Heart right ventricle (tissue), 16 donors: ENCODE results near the gene PAPLN. TPM values are rescaled to one million over a fixed set of nuclear protein-coding genes. Genes with fewer than 3 reads are reported as not detected.
A peak's percentile ranks its signal among the peaks of the same experiment; 100 is the strongest.

Source experiments
- ATAC-seq, 8 donors: fragments of 200-7000 bp; cut with Tn5 transposase; one replicate each; pipeline ENCODE4 v1.9.1; 2020; ENCODE audit warnings: mild to moderate bottlenecking in 8 of 8, moderate library complexity in 8 of 8, moderate number of reproducible peaks in 1 of 8
- DNase-seq, 2 donors: peaks; one replicate each; pipeline ENCODE4 v3.0.0-alpha.2; 2020
- H3K27ac ChIP-seq, 10 donors: fragments of 200-600 bp; sonication (generic) in 2 of 10; one replicate each; pipeline versions ENCODE4 v1.5.0 to v1.8.0; 2020 to 2022; ENCODE audit warnings: mild to moderate bottlenecking in 3 of 10
- H3K27me3 ChIP-seq, 7 donors: fragments of 200-600 bp; one replicate each; pipeline ENCODE4 v1.8.0; 2021 to 2022; ENCODE audit warnings: mild to moderate bottlenecking in 2 of 7
- H3K36me3 ChIP-seq, 9 donors: fragments of 200-600 bp; sonication (generic) in 1 of 9; one replicate each; pipeline versions ENCODE4 v1.5.0 to v1.8.0; 2020 to 2022; ENCODE audit warnings: mild to moderate bottlenecking in 2 of 9
- H3K4me1 ChIP-seq, 9 donors: fragments of 200-600 bp; sonication (generic) in 1 of 9; one replicate each; pipeline versions ENCODE4 v1.5.0 to v1.8.0; 2020 to 2022; ENCODE audit warnings: mild to moderate bottlenecking in 4 of 9
- H3K4me3 ChIP-seq, 10 donors: fragments of 200-600 bp; sonication (generic) in 2 of 10; one replicate each; pipeline versions ENCODE4 v1.5.0 to v1.8.0; 2020 to 2022; ENCODE audit warnings: mild to moderate bottlenecking in 7 of 10, moderate library complexity in 2 of 10
- H3K9me3 ChIP-seq, 11 donors: fragments of 200-600 bp in 10 of 11; sonication (generic) in 2 of 11; one replicate each; pipeline versions ENCODE4 v1.5.0 to v1.8.0; 2013 to 2022; ENCODE audit warnings: mild to moderate bottlenecking in 2 of 11, control low read depth in 1 of 11, moderate library complexity in 1 of 11
- WGBS, 2 donors: extraction: QIAGEN DNeasy Blood & Tissue Kit; methylation state at CpG; one replicate each; pipeline ENCODE4 v1.1.7; 2013; ENCODE audit warnings: inconsistent platforms in 1 of 2; 5-methylcytosine and 5-hydroxymethylcytosine counted together
- intact Hi-C, 10 donors: fragments of 100-400 bp; cut with DNase I; formaldehyde crosslinking; loops; one replicate each; pipeline versions ENCODE4 v1.11.1 to v1.14.2; 2022
- polyA plus RNA-seq, 2 donors: library from polyadenylated mRNA; stranded (reverse); fragments of 200-250 nt; gene quantifications; one replicate each; pipeline ENCODE4 v1.2.3, GENCODE V29; 2013
- total RNA-seq, 10 donors: library from RNA; stranded (reverse); fragmentation: NEBNext Ultra II Directional in 3 of 10; extraction: Animal tissue kit (Norgen Biotek cat#: 25700) in 3 of 10; gene quantifications; one replicate each; pipeline versions ENCODE4 v1.2.1 to v1.2.4, GENCODE V29; 2021 to 2023
- TF ChIP-seq, protein P1 (sequence below), 9 donors: fragments of 200-600 bp; sonication (generic) in 2 of 9; IDR thresholded peaks; one replicate each; pipeline versions ENCODE4 v1.5.0 to v1.8.0; 2021 to 2022; ENCODE audit warnings: antibody characterized with exemption in 9 of 9, mild to moderate bottlenecking in 5 of 9, moderate library complexity in 1 of 9
- donor health status: Arrhythmogenic right ventricular cardiomyopathy.
- donor health status: ischemic (EF 13 %, LVEDD 7.1; RV severe dilation, severe dysfunction).
- donor health status: healthy with polysubstance abuse.
- donor health status: DM: no; HTN: yes; CAD: no.
- donor health status: DM: no; HTN: no; CAD: no.
- donor health status: ischemic (EF 25% LVEDD 6.9; RV normal size, moderate dysfunction).
- donor health status: ischemic (EF 25% LVEDD 5.7; RV mildly dilated, moderate dysfunction).
- donor health status: healthy.
- donor health status: DM: yes; HTN: yes; CAD: no.
- donor health status: Ischemic cardiomyopathy.
- donor health status: ischemic (EF 35%, LVEDD 5.7; RV mildly dilated, moderate dysfunction).
- donor health status: nonischemic (EF 11% LVEDD 7.7; RV severe dilation, severe dysfunction).
- donor health status: DM: yes; HTN: yes; CAD: no.
- donor health status: PGD.
- donor health status: ischemic (EF 29% LVEDD 5.4; RV normal size, mild dysfunction).
- donor health status: nonischemic (EF 23%, LVEDD 6.1; RV moderate dilation, normal function).

The PAPLN gene
- total and polyA plus RNA-seq, 12 donors: 0.64 to 4.1 (median 1.8) TPM

DNA sequence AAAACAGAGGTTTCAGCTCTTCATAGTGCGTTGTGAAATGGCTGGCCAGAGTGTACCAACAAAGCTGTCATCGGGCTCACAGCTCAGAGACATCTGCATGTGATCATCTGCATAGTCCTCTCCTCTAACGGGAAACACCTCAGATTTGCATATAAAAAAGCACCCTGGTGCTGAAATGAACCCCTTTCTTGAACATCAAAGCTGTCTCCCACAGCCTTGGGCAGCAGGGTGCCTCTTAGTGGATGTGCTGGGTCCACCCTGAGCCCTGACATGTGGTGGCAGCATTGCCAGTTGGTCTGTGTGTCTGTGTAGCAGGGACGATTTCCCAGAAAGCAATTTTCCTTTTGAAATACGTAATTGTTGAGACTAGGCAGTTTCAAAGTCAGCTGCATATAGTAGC is 14.3 kb upstream of the PAPLN start:
- H3K27me3 ChIP-seq: no peaks in the 10 kb centered on the region
- no peak overlapping the region for H3K4me3 ChIP-seq
- ATAC-seq (peak in 4 of 8 donors; percentile 17 to 78 (median 40)), DNase-seq (no peak)
- TF ChIP-seq, protein P1, sequence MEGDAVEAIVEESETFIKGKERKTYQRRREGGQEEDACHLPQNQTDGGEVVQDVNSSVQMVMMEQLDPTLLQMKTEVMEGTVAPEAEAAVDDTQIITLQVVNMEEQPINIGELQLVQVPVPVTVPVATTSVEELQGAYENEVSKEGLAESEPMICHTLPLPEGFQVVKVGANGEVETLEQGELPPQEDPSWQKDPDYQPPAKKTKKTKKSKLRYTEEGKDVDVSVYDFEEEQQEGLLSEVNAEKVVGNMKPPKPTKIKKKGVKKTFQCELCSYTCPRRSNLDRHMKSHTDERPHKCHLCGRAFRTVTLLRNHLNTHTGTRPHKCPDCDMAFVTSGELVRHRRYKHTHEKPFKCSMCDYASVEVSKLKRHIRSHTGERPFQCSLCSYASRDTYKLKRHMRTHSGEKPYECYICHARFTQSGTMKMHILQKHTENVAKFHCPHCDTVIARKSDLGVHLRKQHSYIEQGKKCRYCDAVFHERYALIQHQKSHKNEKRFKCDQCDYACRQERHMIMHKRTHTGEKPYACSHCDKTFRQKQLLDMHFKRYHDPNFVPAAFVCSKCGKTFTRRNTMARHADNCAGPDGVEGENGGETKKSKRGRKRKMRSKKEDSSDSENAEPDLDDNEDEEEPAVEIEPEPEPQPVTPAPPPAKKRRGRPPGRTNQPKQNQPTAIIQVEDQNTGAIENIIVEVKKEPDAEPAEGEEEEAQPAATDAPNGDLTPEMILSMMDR (IDR thresholded peaks at IDR 0.05): peak in 1 of 9 donors; percentile 8
- H3K9me3 ChIP-seq: no peaks in the 10 kb centered on the region
- intact Hi-C loops: no loop called here
- peak overlapping the region in 1 of 10 donors; percentile 15 for H3K27ac ChIP-seq
- H3K36me3 ChIP-seq: peaks cover 0 to 73% (median 10%) of the 10 kb centered on the region in 9 donors
- WGBS, 2 donors: 56 to 58% methylated on average over 5 of the region's 5 CpGs
- H3K4me1 ChIP-seq: peaks cover under 1 to 22% (median 4%) of the 10 kb centered on the region in 9 donors

DNA sequence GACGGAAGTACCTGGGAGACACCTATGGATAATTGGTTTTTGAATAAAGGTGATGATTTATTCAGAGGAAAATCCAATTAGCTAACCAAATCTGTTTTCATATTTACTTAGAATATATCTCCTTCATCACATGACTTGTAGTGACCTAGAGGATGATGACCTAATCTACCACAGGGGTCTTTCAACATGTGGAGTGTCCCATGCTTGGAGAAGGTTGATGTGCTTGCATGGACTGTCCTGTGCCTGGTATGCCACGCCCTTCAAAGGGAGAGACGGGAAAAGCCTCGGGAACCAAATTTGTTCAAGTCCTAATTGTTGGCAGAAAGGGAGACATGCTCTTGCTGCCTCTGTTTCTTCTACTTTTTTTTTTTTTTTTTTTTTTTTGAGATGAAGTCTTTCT is 11.8 kb upstream of the PAPLN start:
- H3K36me3 ChIP-seq: peaks cover 0 to 49% (median 0%) of the 10 kb centered on the region in 9 donors
- no peaks in the 10 kb centered on the region for H3K9me3 ChIP-seq
- DNase-seq (no peak), ATAC-seq (no peak)
- TF ChIP-seq, protein P1 (IDR thresholded peaks at IDR 0.05): no peak
- H3K27me3 ChIP-seq: no peaks in the 10 kb centered on the region
- H3K4me1 ChIP-seq: peaks cover 7 to 33% (median 14%) of the 10 kb centered on the region in 9 donors
- H3K27ac ChIP-seq: no peak overlapping the region
- WGBS, 2 donors: 90 to 93% methylated on average over 4 of the region's 4 CpGs
- H3K4me3 ChIP-seq: no peak overlapping the region
- intact Hi-C loops: no loop called here

DNA sequence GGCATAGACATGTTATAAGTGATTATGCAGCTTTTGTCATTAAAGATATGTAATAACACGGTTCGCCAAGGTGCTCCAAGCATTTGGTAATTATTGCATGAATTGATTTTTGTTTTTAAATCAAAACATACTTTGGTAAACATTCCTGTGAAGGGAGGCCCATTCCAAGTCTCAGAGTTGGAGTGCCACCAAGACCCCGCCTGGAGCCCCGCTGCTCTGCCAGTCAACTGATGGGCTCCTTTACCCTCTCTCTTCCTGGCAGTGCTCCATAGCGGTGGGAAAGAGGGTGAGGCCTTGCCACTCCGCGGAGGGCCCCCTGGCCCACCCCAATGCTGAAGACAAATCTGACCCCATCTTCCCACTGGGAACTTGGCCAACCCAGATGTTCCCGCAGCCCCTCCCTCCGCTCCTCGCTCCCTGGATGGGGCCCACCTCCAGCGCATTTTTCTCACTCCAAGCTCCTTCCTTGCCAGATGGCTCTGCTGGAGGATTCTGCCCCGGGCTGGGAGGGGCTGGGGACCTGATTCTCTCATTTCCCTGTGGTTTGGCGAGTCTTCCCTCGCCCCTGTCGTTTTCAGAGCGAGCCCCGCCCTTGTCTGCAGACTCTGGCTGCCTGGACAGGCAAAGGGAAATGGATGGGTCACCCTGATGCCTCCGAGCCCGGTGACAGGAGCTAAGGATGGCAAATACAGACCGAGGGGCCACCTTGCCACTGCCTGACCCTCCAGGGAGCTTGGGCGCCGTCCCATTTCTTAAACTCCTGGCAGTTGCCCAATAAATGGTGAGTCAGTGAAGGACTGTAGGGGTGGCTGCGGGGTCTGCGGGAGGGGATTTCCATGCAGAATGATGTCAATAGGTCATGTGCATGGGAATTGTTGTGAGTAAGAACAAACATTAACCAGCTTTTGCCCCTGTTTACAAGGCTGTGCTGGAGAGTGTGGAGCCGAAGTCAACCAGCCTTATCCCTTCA is 9.2 kb upstream of the PAPLN start:
- intact Hi-C loops: no loop called here
- Histone ChIP-seq H3K9me3 (no peaks in the 10 kb centered on the region), H3K27ac (peak overlapping the region in 7 of 10 donors; percentile 18 to 72 (median 33)), H3K27me3 (peaks cover 0 to 9% (median 0%) of the 10 kb centered on the region in 7 donors), H3K36me3 (peaks cover 0 to 23% (median 0%) of the 10 kb centered on the region in 9 donors), H3K4me1 (peaks cover 7 to 37% (median 15%) of the 10 kb centered on the region in 9 donors), H3K4me3 (no peak overlapping the region)
- TF ChIP-seq, protein P1 (IDR thresholded peaks at IDR 0.05): no peak
- 44 to 45% methylated on average over 25 of the region's 25 CpGs for WGBS, 2 donors
- DNase-seq (peak; percentile 42 to 47), ATAC-seq (peak; percentile 50 to 81 (median 62))

DNA sequence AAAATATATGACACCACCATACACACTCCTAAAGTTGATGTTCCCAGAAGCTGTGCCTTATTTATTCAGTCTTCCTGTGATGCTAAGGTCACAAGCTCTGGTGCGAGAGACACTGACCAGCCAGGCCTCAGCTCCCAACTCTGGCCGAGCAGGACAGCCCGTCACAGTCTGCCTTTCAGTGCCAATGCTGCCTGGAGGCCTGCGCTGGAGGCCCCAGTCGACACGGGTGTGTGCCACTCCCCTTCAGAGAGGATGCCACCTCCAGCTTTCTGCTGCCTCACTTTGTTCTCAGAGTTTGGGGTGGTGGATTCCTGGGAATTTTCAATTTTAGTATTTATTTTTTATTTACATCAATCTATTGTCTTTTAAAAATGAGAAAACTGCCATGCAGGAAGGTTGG is 7.3 kb upstream of the PAPLN start:
- Histone ChIP-seq H3K36me3 (peaks cover 0 to 18% (median 0%) of the 10 kb centered on the region in 9 donors), H3K27ac (no peak overlapping the region), H3K4me3 (no peak overlapping the region), H3K9me3 (no peaks in the 10 kb centered on the region), H3K27me3 (peaks cover 0 to 28% (median 11%) of the 10 kb centered on the region in 7 donors), H3K4me1 (peaks cover 5 to 40% (median 15%) of the 10 kb centered on the region in 9 donors)
- 96 to 97% methylated on average over 6 of the region's 6 CpGs for WGBS, 2 donors
- no peak for ATAC-seq
- no peak for DNase-seq
- TF ChIP-seq, protein P1 (IDR thresholded peaks at IDR 0.05): no peak
- intact Hi-C loops: no loop called here
